Measurements from ENCODE around the gene STK38.

- TF ChIP-seq, protein P1, sequence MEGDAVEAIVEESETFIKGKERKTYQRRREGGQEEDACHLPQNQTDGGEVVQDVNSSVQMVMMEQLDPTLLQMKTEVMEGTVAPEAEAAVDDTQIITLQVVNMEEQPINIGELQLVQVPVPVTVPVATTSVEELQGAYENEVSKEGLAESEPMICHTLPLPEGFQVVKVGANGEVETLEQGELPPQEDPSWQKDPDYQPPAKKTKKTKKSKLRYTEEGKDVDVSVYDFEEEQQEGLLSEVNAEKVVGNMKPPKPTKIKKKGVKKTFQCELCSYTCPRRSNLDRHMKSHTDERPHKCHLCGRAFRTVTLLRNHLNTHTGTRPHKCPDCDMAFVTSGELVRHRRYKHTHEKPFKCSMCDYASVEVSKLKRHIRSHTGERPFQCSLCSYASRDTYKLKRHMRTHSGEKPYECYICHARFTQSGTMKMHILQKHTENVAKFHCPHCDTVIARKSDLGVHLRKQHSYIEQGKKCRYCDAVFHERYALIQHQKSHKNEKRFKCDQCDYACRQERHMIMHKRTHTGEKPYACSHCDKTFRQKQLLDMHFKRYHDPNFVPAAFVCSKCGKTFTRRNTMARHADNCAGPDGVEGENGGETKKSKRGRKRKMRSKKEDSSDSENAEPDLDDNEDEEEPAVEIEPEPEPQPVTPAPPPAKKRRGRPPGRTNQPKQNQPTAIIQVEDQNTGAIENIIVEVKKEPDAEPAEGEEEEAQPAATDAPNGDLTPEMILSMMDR (IDR thresholded peaks at IDR 0.05; ENCODE audit: borderline replicate concordance, extremely low read depth, low read length, poor library complexity, severe bottlenecking) = no peak
- no peak for TF ChIP-seq EZH2 (IDR thresholded peaks at IDR 0.05; ENCODE audit: borderline replicate concordance, low read depth, low read length, severe bottlenecking)
These were observed 39.3 kb upstream of the STK38 start for GRCh38 chr6:36586606-36587005.
